ENCODE measurements around the gene RAMAC.
"Not testable (repeated sequence)": the region's sequence is repeated elsewhere in the genome, so short reads cannot be mapped to it uniquely, and the experiment has no call there.

The RAMAC gene

GRCh38 chr15:82985688-82986441, at the start of gene RAMAC:
Gene RAMAC, plus strand, starts transcription at chr15:82986210. Its CDS starts 2,809 bp downstream, at chr15:82989019.
- peak; percentile 80 to 89 for DNase-seq (ENCODE audit: low read depth in 2 of 2)

DNA sequence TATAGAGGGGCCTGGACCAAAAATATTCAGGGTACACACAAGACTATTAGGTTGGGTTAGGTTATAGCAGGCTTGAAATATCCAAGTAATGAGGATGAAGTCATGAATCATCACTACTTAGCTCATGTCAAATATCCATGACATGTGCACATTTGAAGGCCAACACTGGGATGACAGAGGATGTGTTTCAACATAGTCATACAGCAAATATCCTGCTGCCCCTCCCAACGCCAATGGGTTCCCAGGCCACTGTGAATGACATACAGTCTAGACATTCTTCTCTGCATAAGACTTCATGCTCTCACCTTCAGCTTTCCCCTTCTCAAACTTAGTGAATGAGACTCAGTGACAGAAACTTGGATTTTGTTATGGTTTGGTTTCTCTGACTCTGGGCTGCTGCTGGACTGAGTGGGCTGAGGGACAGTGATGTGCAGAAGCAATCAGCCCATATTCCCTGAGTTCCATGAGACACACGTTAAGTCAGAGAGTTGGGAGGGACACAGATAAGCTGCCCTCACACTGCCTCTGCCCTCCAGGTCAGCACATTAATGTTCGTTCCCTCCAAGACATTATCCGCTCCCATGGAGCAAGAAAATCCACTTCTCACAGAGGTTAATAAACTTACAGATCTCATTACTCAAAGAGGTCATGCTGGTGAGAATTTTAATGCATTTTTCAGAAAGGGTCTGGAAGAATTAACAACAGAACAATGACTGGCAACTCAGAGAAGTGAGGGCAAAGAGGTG, 48.9 kb upstream of the RAMAC start:
- DNase-seq (ENCODE audit: low read depth in 2 of 2): no peak

- no peak for DNase-seq (ENCODE audit: low read depth in 2 of 2)
Measured at GRCh38 chr15:82937712-82938058, 48.3 kb upstream of the RAMAC start.

GRCh38 chr15:82939678-82940077, 46.3 kb upstream of the RAMAC start:
- not testable (repeated sequence) for DNase-seq (ENCODE audit: low read depth in 2 of 2)

DNA sequence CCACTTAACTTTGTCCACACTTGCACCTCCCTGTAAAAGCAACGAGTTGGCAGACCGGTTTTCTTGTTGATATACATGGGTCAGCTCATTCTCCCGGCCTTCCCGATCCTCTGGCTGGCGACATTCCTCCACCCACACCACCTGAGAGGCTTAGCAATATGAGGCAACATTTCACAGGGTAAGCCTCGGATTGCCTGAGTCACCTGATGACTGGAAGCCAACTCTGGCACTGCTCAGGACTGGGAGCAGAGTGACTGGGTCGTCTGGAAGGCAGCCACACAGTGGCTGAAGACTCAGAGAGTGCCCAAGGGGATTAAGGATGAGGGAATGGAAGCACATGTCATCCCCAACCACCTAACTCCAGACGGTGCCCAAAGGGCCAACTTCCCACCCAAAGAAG, 43.3 kb upstream of the RAMAC start:
- no peak for DNase-seq (ENCODE audit: low read depth in 2 of 2)

DNA sequence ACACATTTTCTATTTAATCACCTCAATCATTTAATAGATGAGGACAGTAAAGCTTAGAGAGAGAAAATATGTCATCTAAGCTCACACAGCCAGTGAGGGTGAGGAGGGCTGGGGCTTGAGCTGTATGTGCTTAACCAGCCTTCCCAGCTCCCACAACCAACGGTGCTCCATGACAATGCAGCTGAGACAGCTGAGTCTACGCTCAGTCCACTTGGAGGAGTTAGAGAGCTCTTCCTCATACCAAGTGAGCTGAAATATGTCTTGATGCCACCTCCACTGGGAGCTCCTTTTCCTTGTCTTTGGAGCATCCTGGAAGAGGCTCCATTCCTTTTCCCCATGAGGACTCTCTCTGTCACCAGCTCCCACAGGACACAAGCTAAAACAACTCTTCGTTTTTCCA, 42.8 kb upstream of the RAMAC start:
- DNase-seq (ENCODE audit: low read depth in 2 of 2): no peak

- DNase-seq (ENCODE audit: low read depth in 2 of 2): no peak
Measured at GRCh38 chr15:82944056-82944455, 42.0 kb upstream of the RAMAC start.

DNA sequence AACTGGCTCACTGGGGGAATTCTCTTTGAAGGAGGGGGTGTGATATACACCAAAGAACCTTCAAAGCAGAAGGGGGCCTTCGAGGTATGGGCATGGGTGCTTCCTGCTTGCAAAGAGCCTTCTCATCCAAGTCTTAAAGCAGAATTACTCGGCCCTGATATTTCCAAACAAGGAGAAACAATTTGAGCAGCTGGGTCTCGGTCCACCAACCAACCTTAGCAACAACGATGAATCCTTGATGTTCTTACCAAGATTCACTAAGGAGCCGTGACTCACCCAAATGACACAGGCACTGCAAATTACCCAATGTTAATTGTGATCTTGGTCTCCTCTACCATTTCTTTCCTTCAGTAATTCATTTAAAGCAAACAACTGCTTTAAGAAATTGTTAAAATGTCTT, 41.2 kb upstream of the RAMAC start:
- no peak for DNase-seq (ENCODE audit: low read depth in 2 of 2)

DNA sequence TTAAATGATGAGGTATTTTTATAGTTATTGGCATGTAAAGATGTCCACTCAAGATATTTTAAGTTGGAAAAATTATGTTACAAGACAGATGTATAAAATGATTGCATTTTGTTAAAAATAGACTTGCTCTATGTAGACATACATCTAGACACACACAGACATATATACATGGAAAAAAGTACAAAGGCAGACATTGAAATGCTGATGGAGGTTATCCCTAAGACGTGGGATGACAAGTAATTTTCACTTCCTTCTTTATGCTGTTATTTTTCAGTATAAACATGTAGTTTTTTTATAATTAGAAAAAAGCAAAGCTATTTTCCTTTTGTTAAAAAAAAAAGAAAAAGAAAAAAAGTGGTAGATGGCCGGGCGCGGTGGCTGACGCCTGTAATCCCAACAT, 40.7 kb upstream of the RAMAC start:
- no peak for DNase-seq (ENCODE audit: low read depth in 2 of 2)

DNA sequence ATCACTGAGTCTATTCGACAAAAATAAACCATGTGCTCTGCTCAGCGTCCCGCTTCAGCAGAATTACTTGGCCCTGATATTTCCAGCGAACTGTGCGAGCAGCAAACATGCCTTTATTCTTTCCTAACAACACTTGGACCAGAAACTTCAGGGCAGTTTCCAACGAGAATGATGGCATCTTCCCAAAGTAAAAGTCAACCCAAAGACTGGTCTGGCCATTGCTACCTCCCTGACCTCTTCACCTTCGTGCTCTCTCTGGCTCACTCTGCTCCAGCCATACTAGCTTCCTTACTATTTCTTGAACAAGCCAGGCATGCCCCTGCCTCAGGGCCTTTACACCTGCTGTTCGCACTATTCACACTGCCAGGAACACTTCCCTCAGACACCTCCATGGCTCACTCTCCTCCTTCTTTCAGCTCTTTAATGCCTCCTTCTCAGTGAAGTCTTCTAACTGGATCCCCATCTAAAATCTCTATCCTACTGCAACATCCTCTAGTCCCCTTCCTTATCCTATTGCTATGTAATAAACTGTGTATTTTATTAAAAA, 39.8 kb upstream of the RAMAC start:
- DNase-seq (ENCODE audit: low read depth in 2 of 2): no peak

DNA sequence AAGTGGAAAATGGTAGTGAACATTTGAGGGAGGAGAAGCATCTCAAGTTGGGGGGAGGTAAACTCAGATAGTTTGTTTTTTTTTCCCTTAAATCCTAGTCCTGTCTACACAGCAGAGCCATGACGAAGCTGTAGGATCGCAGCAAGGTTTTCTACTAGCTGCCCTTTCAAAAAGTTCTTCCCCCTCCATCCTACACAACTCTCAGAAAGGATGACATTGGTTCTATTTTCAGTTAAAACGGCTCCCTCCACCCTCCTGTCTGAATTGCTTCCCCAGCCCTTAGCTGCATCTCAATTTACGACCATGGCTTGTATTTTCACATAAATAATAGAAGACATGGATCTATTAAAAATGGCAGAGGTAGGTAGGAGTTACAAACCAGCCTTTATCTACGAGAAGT, 35.7 kb upstream of the RAMAC start:
- DNase-seq (ENCODE audit: low read depth in 2 of 2): no peak

DNA sequence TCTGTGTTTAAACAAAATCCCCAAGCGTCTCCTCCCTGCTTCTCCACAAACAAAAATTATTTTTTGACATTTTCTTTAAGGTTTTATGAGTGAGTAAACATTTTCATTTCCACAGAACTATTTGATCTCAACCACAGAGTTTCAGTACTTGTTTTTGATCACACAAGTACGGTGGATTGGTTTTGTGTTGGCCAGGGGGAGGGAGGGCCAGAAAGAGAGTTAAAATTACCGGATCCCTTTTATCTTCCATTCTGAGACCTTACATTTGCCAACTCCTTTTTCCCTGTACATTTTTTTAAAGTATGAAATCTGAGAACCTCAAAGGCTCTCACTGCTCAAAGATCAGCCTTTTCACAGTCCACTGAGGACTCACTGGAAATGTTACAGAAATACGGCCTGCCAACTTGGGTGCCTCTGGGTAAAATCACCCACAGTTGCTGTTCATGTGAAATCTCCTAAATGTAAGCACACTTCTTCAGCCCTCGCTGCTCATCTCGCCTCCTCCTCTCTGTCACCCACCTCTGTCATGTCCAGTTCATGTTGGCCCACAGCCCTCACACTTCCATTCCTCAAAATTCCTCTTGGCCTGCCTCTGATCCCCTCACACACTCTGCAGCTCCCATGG, 35.2 kb upstream of the RAMAC start:
- DNase-seq (ENCODE audit: low read depth in 2 of 2): no peak

GRCh38 chr15:82951472-82952157, 34.4 kb upstream of the RAMAC start:
- DNase-seq (ENCODE audit: low read depth in 2 of 2): no peak

DNA sequence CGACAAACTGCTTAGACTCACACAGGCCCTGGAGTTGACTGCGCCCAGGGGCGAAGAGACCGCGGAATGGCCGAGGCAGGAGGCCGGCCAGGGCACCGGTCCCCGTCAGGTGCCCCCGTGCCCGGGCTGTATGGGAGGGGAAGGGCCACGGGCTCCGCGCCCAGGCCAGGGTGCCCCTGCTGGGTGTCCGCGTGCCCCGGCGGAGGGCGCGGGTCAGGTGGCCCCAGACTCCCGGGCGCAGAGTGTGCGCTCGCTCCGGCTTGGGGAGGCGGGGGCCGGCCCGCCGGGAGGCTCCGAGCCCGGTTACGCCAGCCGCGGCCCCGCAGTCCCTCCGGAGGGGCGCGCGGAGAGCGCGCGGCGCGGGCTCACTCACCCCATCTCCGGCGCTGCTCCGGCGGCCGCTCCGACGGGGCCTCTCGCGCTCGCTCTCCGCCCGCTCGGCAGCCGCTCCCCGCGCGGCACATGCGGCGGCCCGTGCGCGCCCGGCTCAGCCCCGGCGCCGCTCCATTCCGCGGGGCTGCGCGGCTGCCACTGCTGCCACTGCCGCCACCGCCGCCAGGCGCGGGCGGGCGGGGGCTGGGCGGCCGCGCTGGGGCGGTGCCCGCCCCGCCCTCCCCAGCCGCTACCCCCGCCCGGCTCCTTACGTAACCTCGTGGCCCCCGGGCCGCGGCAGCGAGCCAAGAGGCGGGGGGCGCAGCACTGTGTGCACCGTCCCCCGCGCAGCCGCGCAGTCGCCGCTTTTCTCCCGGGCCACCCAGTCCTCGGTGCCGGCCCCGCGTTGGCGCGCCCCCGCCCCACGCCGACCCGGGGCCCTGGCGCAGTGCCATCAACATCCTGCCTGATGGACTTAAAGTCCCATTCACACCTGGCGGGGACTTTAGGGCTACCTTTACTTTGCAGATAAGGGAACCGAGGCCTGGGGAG, 33.6 kb upstream of the RAMAC start, which contains the start of gene HOMER2:
Gene HOMER2, minus strand, starts transcription at position 563 of the 924 bp plus-strand sequence. Its CDS starts 185 bp downstream, at position 378.
- DNase-seq (ENCODE audit: low read depth in 2 of 2): no peak

GRCh38 chr15:82958638-82959037, 27.4 kb upstream of the RAMAC start:
- no peak for DNase-seq (ENCODE audit: low read depth in 2 of 2)

- DNase-seq (ENCODE audit: low read depth in 2 of 2): no peak
Measured at GRCh38 chr15:82959423-82959822, 26.6 kb upstream of the RAMAC start.

DNA sequence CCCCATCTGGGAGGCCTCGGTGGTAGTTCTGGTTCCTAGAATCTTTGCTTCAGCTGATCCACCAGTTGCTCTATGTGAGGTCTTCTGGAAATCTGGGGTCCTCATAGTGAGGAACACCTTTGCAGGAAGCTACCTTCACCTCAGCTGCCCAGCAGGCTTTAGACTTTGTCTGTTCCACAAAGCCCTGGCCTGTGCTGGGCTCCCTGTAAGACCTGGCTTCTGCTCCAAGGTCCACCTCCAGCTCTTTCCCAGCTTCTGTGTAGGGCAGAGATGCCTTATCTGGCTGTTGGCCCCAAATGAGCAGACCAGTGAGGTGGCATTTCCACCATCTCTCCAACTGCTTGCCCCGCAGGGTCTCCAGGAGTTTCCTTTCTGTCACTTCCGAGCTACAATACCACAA, 25.2 kb upstream of the RAMAC start:
- no peak for DNase-seq (ENCODE audit: low read depth in 2 of 2)

DNA sequence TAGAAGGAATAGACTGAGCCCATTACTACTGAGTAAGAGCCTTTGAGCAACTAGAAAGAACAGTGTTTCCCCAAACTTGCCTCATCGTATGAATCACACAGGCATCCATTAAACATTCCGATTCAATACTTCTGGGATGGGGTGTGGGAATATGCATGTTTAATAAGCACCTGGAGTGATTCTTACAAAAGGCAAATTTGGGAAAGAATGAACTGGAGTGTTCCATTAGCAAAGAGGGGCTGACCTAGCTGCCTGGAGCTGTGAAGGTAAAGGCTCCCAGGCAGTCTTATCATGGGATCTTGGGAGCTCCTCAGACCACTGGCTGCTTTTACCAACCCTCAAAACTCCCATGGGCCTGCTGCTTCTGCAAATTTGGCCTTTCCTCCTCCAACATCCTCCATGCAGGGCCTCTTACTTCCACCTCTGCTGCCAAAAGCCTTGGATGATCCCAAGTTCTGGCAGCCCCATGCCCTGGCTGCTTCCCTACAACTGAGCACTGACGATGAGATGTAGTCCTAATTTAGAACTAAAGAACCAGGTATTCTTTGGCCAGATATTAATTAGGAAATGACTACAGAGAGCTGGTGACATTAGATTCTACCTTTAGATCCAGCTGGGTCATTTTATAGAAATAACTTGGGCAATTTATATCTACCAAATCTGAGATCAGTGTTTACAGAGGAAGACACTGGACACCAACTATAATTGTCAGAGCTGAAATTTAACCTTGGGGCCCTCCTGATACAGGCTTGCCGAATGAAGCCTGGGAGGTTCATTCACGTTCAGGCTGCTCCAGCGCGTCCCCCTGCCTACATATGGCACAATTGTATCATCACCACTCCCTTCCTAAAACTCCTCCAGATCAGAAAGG, 22.3 kb upstream of the RAMAC start:
- DNase-seq (ENCODE audit: low read depth in 2 of 2): no peak

DNA sequence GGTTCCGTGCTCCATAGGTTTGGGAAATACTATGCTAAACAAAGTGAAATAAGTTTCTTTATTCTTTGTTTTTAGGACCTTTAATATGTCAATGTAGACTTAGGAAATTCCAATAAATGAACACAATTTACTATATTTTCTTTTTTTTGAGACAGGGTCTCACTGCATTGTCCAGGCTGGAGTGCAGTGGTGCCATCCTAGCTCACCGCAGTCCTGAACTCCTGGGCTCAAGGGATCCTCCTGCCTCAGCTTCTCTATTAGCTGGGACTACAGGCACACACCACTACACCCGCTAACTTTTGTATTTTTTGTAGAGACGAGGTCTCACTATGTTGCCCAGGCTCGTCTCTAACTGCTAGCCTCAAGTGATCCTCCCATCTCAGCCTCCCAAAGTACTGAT, 21.1 kb upstream of the RAMAC start:
- DNase-seq (ENCODE audit: low read depth in 2 of 2): no peak

DNA sequence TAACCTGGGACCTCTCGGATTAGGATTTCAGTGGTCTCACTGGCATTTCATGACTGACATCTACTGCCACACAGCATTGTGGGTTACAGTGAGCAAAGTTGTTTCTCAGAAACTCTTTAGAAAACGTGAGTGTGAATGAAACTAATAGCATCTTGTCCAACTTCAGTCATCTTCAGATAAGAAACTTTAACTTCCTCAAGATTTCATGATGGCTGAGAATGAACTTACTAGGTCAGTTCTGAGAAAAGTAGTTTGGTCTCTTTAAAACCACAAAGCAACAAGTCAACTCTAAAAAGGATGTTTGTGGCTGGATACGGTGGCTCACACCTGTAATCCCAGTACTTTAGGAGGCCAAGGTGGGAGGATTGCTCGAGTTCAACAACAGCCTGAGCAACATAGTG, 19.3 kb upstream of the RAMAC start:
- DNase-seq (ENCODE audit: low read depth in 2 of 2): no peak

Measured in activated CD8-positive, alpha-beta memory T cell treated with anti-CD3 and anti-CD28 coated beads for 4 hours (primary cell).